K562 (cell line): ENCODE data around the gene HSD3B7. TPM values are rescaled to one million over a fixed set of nuclear protein-coding genes. Genes with fewer than 3 reads are reported as not detected.

Experiments
- ATAC-seq: fragments of 200-7000 bp; cut with Tn5 transposase; 3 replicates; pipeline ENCODE4 v1.9.1; 2020; ENCODE audit warnings: moderate library complexity
- BruUV-seq: library from RNA; stranded (reverse); fragments of 400-500 nt; replicated peaks from 2 replicates; lab custom pipeline; 2021; lab: Mats Ljungman, UMichigan
- CTCF ChIA-PET: fragments of 300-600 bp; formaldehyde crosslinking; extraction: SDS; loops from one replicate; lab custom pipeline; 2021; ENCODE audit warnings: low intra/inter-chr PET ratio; lab: Yijun Ruan, JAX
- POLR2A ChIA-PET: fragments of 300-600, 350-650 bp; sonication (Branson Sonifier 250); formaldehyde crosslinking; extraction: SDS; loops from one replicate; lab custom pipeline; 2021; ENCODE audit warnings: antibody characterized with exemption, inconsistent platforms; lab: Yijun Ruan, JAX
- DNase-seq, 4 experiments: peaks; one replicate each; pipeline versions ENCODE4 v3.0.0 to v3.0.0-alpha.2; 2011 to 2018; ENCODE audit warnings: low spot score in 3 of 4, mixed read lengths in 3 of 4; ENCODE audit errors: extremely low read depth in 1 of 4
- FAIRE-seq: peaks from 2 replicates; lab custom pipeline; 2011; peaks lifted over from hg19 to GRCh38; lab: Jason Lieb, UNC
- H2AFZ ChIP-seq: 2 replicates; pipeline ENCODE4 v1.6.0; 2011; ENCODE audit warnings: low read depth, low read length, control low read depth, inconsistent platforms
- H3K27ac ChIP-seq: fragments of 200-600 bp; 3 replicates; pipeline ENCODE4 v1.8.0; 2011; ENCODE audit warnings: low read depth, mild to moderate bottlenecking, control low read depth, inconsistent platforms, low read length, moderate library complexity, mixed read lengths; ENCODE audit errors: extremely low read depth
- H3K27me3 ChIP-seq, 2 experiments: fragments of 300-600 bp in 1 of 2; 2 replicates in 1 of 2; 3 replicates in 1 of 2; pipeline versions ENCODE4 v1.6.0 to v1.8.0; 2011; ENCODE audit warnings: inconsistent platforms in 2 of 2, low read length in 2 of 2, mild to moderate bottlenecking in 1 of 2, mixed read lengths in 1 of 2, moderate library complexity in 1 of 2; ENCODE audit not compliant: control insufficient read depth in 2 of 2, insufficient read depth in 2 of 2
- H3K36me3 ChIP-seq: fragments of 300-600 bp; 3 replicates; pipeline ENCODE4 v1.8.0; 2011; ENCODE audit warnings: mild to moderate bottlenecking, low read length, inconsistent platforms; ENCODE audit not compliant: control insufficient read depth, insufficient read depth
- H3K4me1 ChIP-seq, 2 experiments: fragments of 200-600 bp in 1 of 2; replicated peaks in 1 of 2; 2 replicates in 1 of 2; 3 replicates in 1 of 2; pipeline versions ENCODE4 v1.5.1 to v1.8.0; 2011; ENCODE audit warnings: inconsistent platforms in 2 of 2, low read length in 2 of 2, mild to moderate bottlenecking in 1 of 2, mixed read lengths in 1 of 2, moderate library complexity in 1 of 2; ENCODE audit not compliant: control insufficient read depth in 2 of 2, insufficient read depth in 2 of 2
- H3K4me2 ChIP-seq: 2 replicates; pipeline ENCODE4 v1.6.1; 2011; ENCODE audit warnings: low read length, control low read depth, inconsistent platforms, mixed read lengths; ENCODE audit not compliant: insufficient read depth
- H3K4me3 ChIP-seq: fragments of 200-600 bp; sonication (generic), shearing (Covaris generic); 2 replicates; pipeline ENCODE4 v1.5.1; 2016; ENCODE audit warnings: control low read depth, inconsistent platforms
- H3K79me2 ChIP-seq: fragments of 200-600 bp; 3 replicates; pipeline ENCODE4 v1.8.0; 2011; ENCODE audit warnings: low read length, inconsistent platforms; ENCODE audit not compliant: control insufficient read depth, insufficient read depth
- H3K9ac ChIP-seq, 2 experiments: 2 replicates each; pipeline versions ENCODE4 v1.6.0 to v1.6.1; 2011; ENCODE audit warnings: low read depth in 2 of 2, low read length in 2 of 2, control low read depth in 1 of 2, inconsistent platforms in 1 of 2, mild to moderate bottlenecking in 1 of 2, mixed read lengths in 1 of 2; ENCODE audit not compliant: insufficient read depth in 1 of 2
- H3K9me1 ChIP-seq: one replicate; pipeline ENCODE4 v1.6.0; 2011; ENCODE audit warnings: inconsistent platforms, mild to moderate bottlenecking, low read length, moderate library complexity; ENCODE audit not compliant: control insufficient read depth, insufficient read depth
- H3K9me3 ChIP-seq: replicated peaks from 2 replicates; pipeline ENCODE4 v1.5.1; 2011; ENCODE audit warnings: low read depth, low read length, inconsistent platforms; ENCODE audit not compliant: control insufficient read depth, insufficient read depth
- H4K20me1 ChIP-seq: replicated peaks from 2 replicates; pipeline ENCODE4 v1.6.1; 2011; ENCODE audit warnings: low read length, inconsistent platforms, mixed read lengths; ENCODE audit not compliant: control insufficient read depth, insufficient read depth
- AFF4 ChIP-seq: sonication (generic); formaldehyde crosslinking; IDR thresholded peaks from 2 replicates; pipeline ENCODE4 v1.8.0; 2023; ENCODE audit warnings: mild to moderate bottlenecking, missing genetic modification reagents
- KDM2B ChIP-seq: fragments of 250-450 bp; sonication (Bioruptor Pico); IDR thresholded peaks from 2 replicates; pipeline ENCODE4 v1.8.0; 2021; ENCODE audit warnings: mild to moderate bottlenecking, moderate library complexity
- KLF6 ChIP-seq: fragments of 250-450 bp; sonication (Bioruptor Pico); IDR thresholded peaks from 2 replicates; pipeline ENCODE4 v1.4.0; 2020; ENCODE audit warnings: mild to moderate bottlenecking, moderate library complexity, borderline replicate concordance
- MYNN ChIP-seq, 2 experiments: sonication (generic); formaldehyde crosslinking in 1 of 2; IDR thresholded peaks; 2 replicates each; pipeline versions ENCODE4 v1.5.0 to v1.6.1; 2016 to 2020; ENCODE audit warnings: antibody characterized with exemption in 1 of 2, missing genetic modification reagents in 1 of 2
- NFIX ChIP-seq: fragments of 250-450 bp; sonication (Bioruptor Pico); IDR thresholded peaks from 2 replicates; pipeline ENCODE4 v1.4.0; 2020; ENCODE audit warnings: low read depth, mild to moderate bottlenecking, moderate library complexity
- PHF21A ChIP-seq: fragments of 450-650 bp; IDR thresholded peaks from 2 replicates; pipeline ENCODE4 v1.6.1; 2017; ENCODE audit warnings: low read depth, borderline replicate concordance
- RBM17 ChIP-seq: fragments of 200-400 bp; formaldehyde crosslinking; IDR thresholded peaks from 2 replicates; pipeline ENCODE4 v1.6.1; 2017; ENCODE audit warnings: low read depth, mild to moderate bottlenecking, low read length, borderline replicate concordance
- RHOXF2B ChIP-seq: fragments of 250-450 bp; sonication (Bioruptor Pico); conservative IDR thresholded peaks from 2 replicates; pipeline ENCODE4 v1.5.1; 2021
- RUNX1 ChIP-seq: sonication (generic); IDR thresholded peaks from 2 replicates; pipeline ENCODE4 v1.6.1; 2016; ENCODE audit warnings: antibody characterized with exemption, low read depth
- SMARCC2 ChIP-seq: fragments of 450-650 bp; IDR thresholded peaks from 2 replicates; pipeline ENCODE4 v1.6.1; 2017; ENCODE audit warnings: antibody characterized with exemption, moderate library complexity, mild to moderate bottlenecking, low read depth
- THRAP3 ChIP-seq: fragments of 450-650 bp; IDR thresholded peaks from 2 replicates; pipeline ENCODE4 v1.6.1; 2016; ENCODE audit warnings: mild to moderate bottlenecking, inconsistent platforms, borderline replicate concordance
- XRCC3 ChIP-seq: fragments of 450-650 bp; IDR thresholded peaks from 2 replicates; pipeline ENCODE4 v1.6.1; 2017; ENCODE audit warnings: mild to moderate bottlenecking, moderate library complexity
- ZBTB34 ChIP-seq: fragments of 250-450 bp; sonication (Bioruptor Pico); IDR thresholded peaks from 2 replicates; pipeline ENCODE4 v1.8.0; 2021; ENCODE audit warnings: mild to moderate bottlenecking, moderate library complexity
- ZBTB9 ChIP-seq: fragments of 450-650 bp; formaldehyde crosslinking; IDR thresholded peaks from 2 replicates; pipeline ENCODE4 v1.4.0; 2020; ENCODE audit warnings: mild to moderate bottlenecking, moderate library complexity
- ZNF830 ChIP-seq: fragments of 250-450 bp; sonication (Bioruptor Pico); IDR thresholded peaks from 2 replicates; pipeline ENCODE4 v1.5.0; 2021; ENCODE audit warnings: mild to moderate bottlenecking
- WGBS: fragments of 100-300 bp; shearing (Covaris generic); methylation state at CpG from one replicate; pipeline ENCODE4 v1.1.6; 2016; ENCODE audit warnings: low coverage, mixed read lengths; ENCODE audit not compliant: insufficient coverage; ENCODE audit errors: missing lambda C conversion rate; 5-methylcytosine and 5-hydroxymethylcytosine counted together
- in situ Hi-C: fragments of 300-500 bp; cut with MboI; formaldehyde crosslinking; loops from 4 replicates; pipeline ENCODE4 v1.15.0; 2018; ENCODE audit warnings: inconsistent platforms, mixed read lengths
- intact Hi-C: fragments of 100-400 bp; cut with micrococcal nuclease; formaldehyde crosslinking; loops from 2 replicates; pipeline ENCODE4 v1.14.2; 2022
- polyA plus RNA-seq, 8 experiments: library from polyadenylated mRNA; depleted of rRNA in 4 of 8; stranded (reverse) in 5 of 8; unstranded in 3 of 8; fragments of >200 nt; fragmentation: Nextera tagmentation in 2 of 8; fragmentation: Illumina TruSeq in 1 of 8; extraction: Ambion mirVana in 2 of 8; extraction: Trizol in 1 of 8; gene quantifications; 2 replicates each; pipeline versions ENCODE4 v1.2.1 to v1.2.3, GENCODE V29; 2011 to 2014; ENCODE audit warnings: inconsistent platforms in 1 of 8, missing spikeins in 1 of 8
- total RNA-seq, 7 experiments: library from RNA; depleted of rRNA in 6 of 7; stranded (reverse); fragments of >200 nt in 6 of 7; fragmentation: Illumina TruSeq in 2 of 7; extraction: Trizol in 2 of 7; gene quantifications; 2 replicates each; pipeline versions ENCODE4 v1.2.1 to v1.2.3, GENCODE V29; 2011 to 2021; ENCODE audit warnings: low replicate concordance in 1 of 7

HSD3B7 gene
- total and polyA plus RNA-seq, 9 of the 15 experiments (the other 6 are each of a cell fraction or from before 2014, with no cell fraction given): 5.4 to 49.1 (median 23.0) TPM

GRCh38 chr16:30953511-30954124 lies 31.4 kb upstream of the HSD3B7 start:
- peak; percentile 83 for FAIRE-seq
- Histone ChIP-seq H4K20me1 (peaks cover 4% of the 10 kb centered on the region), H3K9ac (peak overlapping the region in 1 of 2 experiments; percentile 79; a peak in 2 of 4 replicates), H3K36me3 (peaks cover 17% of the 10 kb centered on the region; the same call in 2 of the 3 replicates), H3K4me2 (peak overlapping the region; percentile 15; the same call in 1 of the 2 replicates), H3K27me3 (no peaks in the 10 kb centered on the region), H3K4me1 (peaks cover 38 to 55% of the 10 kb centered on the region in 2 experiments), H3K9me1 (peaks cover 8% of the 10 kb centered on the region), H2AFZ (peak overlapping the region; percentile 59; the same call in 1 of the 2 replicates), H3K4me3 (no peak overlapping the region), H3K9me3 (no peaks in the 10 kb centered on the region), H3K27ac (peak overlapping the region; percentile 28; the same call in 1 of the 3 replicates), H3K79me2 (peaks cover 41% of the 10 kb centered on the region)
- BruUV-seq: no TSS peak
- intact Hi-C loops: loop anchor here (10.0 kb wide), 2 partner anchors 141 to 501 kb away; partner anchors contain the start of genes ARMC5 and VKORC1
- ChIA-PET POLR2A (interaction anchor here (0.6 to 3.8 kb wide), 11 partner anchors 9 to 919 kb away, joined by 3 to 11 read pairs (median 4); partner anchors contain the start of genes FUS, ZNF267, ZNF646 and ZNF668), CTCF (interaction anchor here (0.8 kb wide), 1 partner anchor 203 kb away, joined by 5 read pairs; no protein-coding TSS in a partner anchor)
- 28% methylated on average over 15 of the region's 15 CpGs for WGBS
- in situ Hi-C loops: loop anchor here (10.0 to 25.0 kb wide), 2 partner anchors 741 to 909 kb away; partner anchors contain the start of gene ZNF267
- peak in 3 of 4 experiments; percentile 45 to 95 (median 57) for DNase-seq
- ATAC-seq: peak; percentile 66
- TF ChIP-seq ZBTB34: no peak
- TF ChIP-seq RUNX1: no peak
- TF ChIP-seq KDM2B: no peak
- no peak for TF ChIP-seq XRCC3
- TF ChIP-seq SMARCC2: no peak
- TF ChIP-seq RBM17: no peak
- TF ChIP-seq AFF4: no peak
- TF ChIP-seq RHOXF2B (CRISPR knock-in tag): no peak
- no peak for TF ChIP-seq KLF6 (CRISPR knock-in tag)
- TF ChIP-seq PHF21A: no peak
- no peak for TF ChIP-seq NFIX (CRISPR knock-in tag)
- TF ChIP-seq MYNN (IDR thresholded peaks at IDR 0.05): peak; percentile 21; the same call in 1 of the 2 replicates
- no peak for TF ChIP-seq MYNN (CRISPR knock-in tag; IDR thresholded peaks at IDR 0.05)
- no peak for TF ChIP-seq ZNF830
- no peak for TF ChIP-seq THRAP3
- peak; percentile 61; the same call in 1 of the 2 replicates for TF ChIP-seq ZBTB9 (CRISPR knock-in tag)
